Islet of Langerhans (tissue), 1 donor: Measurements from ENCODE around the gene E4F1.
"Not testable (repeated sequence)": the region's sequence is repeated elsewhere in the genome, so short reads cannot be mapped to it uniquely, and the experiment has no call there.

ENCODE experiments used
- FAIRE-seq: peaks from one replicate; lab custom pipeline; 2011; peaks lifted over from hg19 to GRCh38; lab: Jason Lieb, UNC

The E4F1 gene

DNA sequence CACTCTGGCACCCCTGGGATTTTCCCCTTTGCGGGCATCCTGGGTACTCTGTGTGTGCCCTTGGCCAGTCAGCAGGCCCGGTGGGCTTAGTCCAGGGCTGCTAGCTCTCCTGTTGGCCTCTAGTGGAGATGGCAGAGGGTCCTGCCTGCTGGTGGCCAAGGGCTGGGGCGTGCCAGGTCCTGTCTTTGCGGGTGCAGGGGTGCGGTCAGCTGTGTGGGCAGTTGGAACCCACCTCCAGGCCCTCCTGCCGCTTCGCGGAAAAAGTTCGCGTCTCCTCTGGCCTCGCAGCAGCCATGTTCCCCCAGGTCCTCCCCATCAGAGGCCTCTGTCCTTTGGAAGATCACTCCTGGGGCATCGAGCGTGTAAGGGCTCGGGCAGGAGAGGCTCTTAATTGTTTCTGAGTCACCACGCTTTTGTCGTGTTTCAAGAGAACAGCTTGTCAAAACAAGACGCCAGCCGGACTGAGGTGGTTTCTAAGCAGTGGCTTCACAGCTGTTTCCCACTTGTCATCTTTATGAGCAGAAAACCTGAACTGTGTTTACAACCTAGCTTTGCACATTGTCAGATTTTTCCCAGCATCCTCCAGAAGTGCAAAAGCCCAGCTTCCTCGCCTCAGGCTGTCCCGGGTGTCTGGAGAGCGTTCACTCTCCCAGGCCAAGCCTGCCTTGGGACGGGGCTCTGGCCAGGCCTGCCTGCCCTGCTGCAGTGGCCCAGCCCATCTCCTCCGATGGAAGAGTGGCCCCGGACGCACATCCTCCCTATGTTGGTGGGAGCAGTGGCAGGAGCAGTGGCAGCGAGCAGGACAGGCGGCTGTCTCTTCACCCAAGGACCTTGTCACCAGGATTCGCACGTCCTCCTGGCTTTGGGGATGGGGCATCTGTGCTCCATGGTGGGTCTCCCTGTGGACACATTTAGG is 7.9 kb downstream of the E4F1 start:
- peak; percentile 88 for FAIRE-seq

DNA sequence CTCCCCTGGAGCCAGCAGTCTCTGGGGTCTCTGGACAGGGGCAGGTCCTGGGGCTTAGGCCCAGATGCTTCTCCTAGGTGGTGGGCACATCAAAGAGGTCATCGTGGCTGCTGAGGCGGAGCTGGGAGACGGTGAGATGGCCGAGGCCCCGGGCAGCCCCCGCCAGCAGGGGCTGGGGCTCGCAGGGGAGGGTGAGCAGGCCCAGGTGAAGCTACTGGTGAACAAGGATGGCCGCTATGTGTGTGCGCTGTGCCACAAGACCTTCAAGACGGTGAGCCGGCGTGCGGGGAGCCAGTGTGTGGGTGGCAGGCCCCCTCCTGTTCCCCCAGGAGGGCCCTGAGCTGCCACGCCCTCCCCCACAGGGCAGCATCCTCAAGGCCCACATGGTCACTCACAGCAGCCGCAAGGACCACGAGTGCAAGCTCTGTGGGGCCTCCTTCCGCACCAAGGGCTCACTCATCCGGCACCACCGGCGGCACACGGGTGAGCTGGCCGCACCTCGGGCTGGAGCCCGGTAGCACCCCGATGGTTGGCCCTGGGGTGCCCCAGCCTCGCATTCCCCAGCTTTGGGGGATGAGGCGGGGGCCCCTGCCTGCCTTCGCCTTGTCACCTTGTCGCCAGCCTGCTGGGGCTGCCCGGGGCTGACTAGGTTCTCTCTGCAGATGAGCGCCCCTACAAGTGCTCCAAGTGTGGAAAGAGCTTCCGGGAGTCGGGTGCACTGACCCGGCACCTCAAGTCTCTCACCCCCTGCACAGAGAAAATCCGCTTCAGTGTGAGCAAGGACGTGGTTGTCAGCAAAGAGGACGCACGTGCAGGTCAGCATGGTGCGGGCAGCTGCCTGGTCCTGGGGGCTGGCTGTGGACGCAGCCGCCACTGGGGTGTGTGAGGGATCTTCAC is 9.0 kb downstream of the E4F1 start:
- no peak for FAIRE-seq

DNA sequence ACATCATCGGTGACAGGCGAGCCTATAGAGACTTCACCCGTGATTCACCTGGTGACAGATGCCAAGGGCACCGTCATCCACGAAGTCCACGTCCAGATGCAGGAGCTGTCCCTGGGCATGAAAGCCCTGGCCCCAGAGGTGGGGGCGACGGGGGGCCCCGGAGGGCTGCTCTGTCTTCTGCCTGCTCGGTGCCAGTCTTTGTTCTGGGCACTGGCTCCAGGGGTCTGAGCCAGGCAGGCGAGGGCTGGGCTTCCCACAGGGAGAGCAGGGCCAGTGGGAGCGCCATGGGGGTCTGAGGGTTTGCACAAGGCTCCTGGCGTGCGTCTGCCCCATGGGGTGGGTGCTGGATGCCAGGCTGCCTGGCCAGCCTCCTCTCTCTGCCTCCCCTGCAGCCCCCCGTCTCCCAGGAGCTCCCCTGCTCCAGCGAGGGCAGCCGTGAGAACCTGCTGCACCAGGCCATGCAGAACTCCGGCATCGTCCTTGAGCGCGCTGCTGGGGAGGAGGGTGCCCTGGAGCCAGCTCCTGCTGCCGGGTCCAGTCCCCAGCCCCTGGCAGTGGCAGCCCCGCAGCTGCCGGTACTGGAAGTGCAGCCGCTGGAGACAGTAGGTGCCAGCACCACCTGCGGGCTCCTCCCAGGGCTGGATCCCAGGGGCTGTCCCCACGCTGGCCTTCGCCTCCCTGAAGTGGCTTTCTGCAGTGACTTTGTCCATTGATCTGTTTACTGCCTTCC is 9.8 kb downstream of the E4F1 start:
- FAIRE-seq = no peak

GRCh38 chr16:2233872-2234812 is 10.8 kb downstream of the E4F1 start:
- no peak for FAIRE-seq

DNA sequence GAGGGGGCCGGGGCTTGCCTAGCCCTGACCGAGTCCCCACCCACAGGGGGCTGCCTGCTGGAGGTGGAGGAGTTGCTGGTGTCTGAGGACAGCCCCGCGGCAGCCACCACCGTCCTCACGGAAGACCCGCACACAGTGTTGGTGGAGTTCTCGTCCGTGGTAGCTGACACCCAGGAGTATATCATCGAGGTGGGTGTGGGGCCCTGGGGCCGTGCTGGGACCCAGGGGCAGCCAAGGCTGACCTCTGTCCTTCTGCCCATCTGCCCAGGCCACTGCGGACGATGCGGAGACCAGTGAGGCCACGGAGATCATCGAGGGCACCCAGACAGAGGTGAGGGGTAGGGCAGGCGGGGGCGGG is 11.4 kb downstream of the E4F1 start:
- FAIRE-seq = no peak

DNA sequence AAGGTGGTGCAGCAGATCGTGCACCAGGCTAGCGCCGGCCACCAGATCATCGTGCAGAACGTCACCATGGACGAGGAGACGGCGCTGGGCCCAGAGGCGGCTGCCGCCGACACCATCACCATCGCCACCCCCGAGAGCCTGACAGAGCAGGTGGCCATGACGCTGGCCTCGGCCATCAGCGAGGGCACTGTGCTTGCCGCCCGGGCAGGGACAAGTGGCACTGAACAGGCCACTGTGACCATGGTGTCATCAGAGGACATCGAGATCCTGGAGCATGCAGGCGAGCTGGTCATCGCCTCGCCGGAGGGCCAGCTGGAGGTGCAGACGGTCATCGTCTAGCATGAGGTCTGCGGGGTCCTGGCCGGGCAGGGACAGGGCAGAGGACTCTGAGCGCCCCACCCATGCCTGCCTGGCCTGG is 11.9 kb downstream of the E4F1 start:
- no peak for FAIRE-seq

- no peak for FAIRE-seq
Observed at GRCh38 chr16:2235695-2236336, 12.4 kb downstream of the E4F1 start.

DNA sequence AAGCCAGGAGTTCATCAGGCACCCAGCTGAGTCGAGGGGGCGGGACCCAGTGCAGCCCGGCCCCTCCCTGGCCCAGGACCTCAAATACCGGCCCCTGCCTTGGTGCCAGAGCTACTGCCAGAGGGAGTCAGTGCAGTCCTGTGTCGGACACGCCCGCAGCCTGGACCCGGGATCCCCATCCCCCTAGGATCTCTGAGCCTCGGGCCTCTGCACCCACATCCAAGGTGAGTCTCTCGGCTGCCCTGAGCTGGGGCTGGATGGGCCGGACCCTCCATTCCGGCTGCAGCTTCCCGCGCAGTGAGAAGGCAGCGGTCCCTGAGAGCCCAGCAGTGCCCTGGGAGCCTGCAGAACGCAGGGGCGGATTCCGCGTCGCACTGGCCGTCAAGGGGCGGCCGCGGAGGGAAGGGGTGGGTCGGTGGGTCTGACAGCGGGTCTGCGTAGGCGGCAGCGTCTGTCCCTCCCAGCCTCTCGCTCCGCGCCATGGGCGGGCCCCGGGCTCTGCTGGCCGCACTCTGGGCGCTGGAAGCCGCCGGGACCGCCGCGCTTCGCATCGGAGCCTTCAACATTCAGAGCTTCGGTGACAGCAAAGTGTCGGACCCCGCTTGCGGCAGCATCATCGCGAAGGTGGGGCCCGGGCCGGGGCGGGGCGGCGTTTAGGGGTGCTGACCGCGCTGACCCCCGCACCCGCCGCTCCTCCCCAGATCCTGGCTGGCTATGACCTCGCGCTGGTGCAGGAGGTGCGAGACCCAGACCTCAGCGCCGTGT is 13.1 kb downstream of the E4F1 start, which contains the start of gene DNASE1L2:
DNASE1L2 (plus strand) TSS at position 108 of the 765 bp plus-strand sequence; CDS start at position 481, 373 bp downstream.
- no peak for FAIRE-seq

- FAIRE-seq = no peak
Observed at GRCh38 chr16:2237102-2237482, 13.7 kb downstream of the E4F1 start.

- no peak for FAIRE-seq
Observed at GRCh38 chr16:2237493-2238149, 14.2 kb downstream of the E4F1 start.

GRCh38 chr16:2238150-2238837 is 14.9 kb downstream of the E4F1 start:
- FAIRE-seq = no peak

- FAIRE-seq = no peak
Observed at GRCh38 chr16:2238838-2239675, 15.7 kb downstream of the E4F1 start.

- not testable (repeated sequence) for FAIRE-seq
Observed at GRCh38 chr16:2240331-2240730, 16.9 kb downstream of the E4F1 start.

GRCh38 chr16:2242598-2242997 is 19.2 kb downstream of the E4F1 start:
- FAIRE-seq = no peak

DNA sequence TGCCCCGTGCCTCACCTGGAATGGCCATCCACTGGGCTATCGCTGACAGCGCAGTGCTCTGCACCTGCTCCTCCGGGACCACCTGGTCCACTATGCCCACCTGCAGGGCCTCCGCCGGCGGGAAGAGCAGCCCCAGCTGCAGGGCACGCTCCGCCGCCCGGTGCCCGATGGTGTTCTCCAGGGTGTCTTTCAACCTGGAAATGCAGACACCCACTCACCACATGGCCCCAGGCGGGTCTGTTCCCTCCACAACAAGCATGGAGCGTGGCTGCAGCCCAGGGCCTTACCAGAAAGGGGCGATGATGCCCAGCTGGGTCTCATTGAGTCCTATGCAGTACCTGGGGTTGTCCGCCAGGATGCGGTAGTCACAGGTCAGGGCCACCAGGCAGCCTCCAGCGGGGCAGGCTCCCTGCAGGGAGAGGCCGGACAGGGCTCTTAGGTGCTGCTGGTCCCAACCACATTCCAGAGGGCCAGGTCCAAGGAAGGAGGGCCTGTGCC is 19.7 kb downstream of the E4F1 start:
- FAIRE-seq = no peak

DNA sequence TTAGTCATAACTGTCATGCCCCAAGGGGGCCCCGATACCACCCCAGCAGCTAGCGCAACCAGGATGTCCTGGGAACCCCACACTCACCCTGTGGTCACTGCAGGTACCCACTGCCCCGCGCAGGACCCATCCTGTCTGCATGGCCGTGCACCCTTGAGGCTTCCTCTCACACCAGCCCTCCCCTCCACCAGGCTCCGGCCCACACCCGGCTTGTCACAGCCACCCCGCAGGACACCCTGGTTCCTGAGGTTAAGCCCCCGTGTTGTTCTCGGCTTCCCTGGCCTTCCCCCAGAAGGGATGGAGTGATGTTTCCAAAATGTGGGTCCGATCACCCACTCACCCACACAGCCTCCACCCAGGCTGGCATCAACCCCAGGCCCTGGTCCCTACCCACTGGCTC is 20.4 kb downstream of the E4F1 start:
- no peak for FAIRE-seq

GRCh38 chr16:2244301-2244700 is 20.9 kb downstream of the E4F1 start:
- FAIRE-seq = no peak
